ENCODE results near the gene NAA16. TPM values are rescaled to one million over a fixed set of nuclear protein-coding genes. Genes with fewer than 3 reads are reported as not detected.

The NAA16 gene
- total and polyA plus RNA-seq, 4 donors, result 5.0 to 65.6 (median 16.4) TPM

DNA sequence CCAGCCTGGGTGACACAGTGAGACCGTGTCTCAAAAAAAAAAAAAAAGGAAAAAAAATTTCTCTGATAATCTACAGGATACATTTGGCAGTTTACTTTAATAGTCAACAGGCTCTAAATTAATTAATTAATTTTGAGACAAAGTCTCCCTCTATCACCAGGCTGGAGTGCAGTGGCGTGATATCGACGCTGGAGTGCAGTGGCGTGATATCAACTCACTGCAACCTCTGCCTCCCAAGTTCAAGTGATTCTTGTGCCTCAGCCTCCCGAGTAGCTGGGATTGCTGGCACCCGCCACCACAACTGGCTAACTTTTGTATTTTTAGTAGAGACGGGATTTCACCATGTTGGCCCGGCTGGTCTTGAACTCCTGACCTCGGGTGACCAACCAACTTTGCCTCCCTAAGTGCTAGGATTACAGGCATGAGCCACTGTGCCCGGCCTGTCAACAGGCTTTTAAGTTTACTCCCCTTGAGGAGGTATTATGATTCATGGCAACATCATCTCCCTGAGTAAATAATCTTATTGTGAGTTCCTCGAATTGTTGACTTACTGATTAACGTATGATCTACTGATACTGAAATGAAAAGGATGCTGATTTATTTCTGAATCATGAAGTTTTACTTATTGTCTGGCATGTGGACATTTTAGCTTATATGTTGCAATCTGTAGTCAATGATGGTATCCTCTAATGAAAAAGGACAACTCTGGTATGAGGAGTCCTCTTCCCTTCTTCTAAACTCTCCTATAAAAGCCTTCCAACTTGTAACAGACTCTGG lies 26.4 kb upstream of the NAA16 start:
- ATAC-seq (ENCODE audit: insufficient read depth, low FRiP score) (no peak), DNase-seq (no peak)
- Histone ChIP-seq H3K9me3 (ENCODE audit: control insufficient read depth in 4 of 4, insufficient read depth in 3 of 4, low read length in 3 of 4) (no peaks in the 10 kb centered on the region), H3K27ac (ENCODE audit: low read depth in 1 of 2, low read length in 1 of 2) (no peak overlapping the region), H3K4me3 (no peak overlapping the region), H3K36me3 (ENCODE audit: control insufficient read depth in 4 of 4, insufficient read depth in 4 of 4, low read length in 4 of 4) (no peaks in the 10 kb centered on the region), H3K4me1 (ENCODE audit: control insufficient read depth in 5 of 5, insufficient read depth in 5 of 5, low read length in 5 of 5) (no peaks in the 10 kb centered on the region), H3K27me3 (ENCODE audit: control insufficient read depth in 3 of 3, insufficient read depth in 3 of 3, low read length in 2 of 3) (no peaks in the 10 kb centered on the region), H3K9ac (ENCODE audit: insufficient read depth in 1 of 2, low read length in 2 of 2) (no peak overlapping the region)
- TF ChIP-seq, protein P1, sequence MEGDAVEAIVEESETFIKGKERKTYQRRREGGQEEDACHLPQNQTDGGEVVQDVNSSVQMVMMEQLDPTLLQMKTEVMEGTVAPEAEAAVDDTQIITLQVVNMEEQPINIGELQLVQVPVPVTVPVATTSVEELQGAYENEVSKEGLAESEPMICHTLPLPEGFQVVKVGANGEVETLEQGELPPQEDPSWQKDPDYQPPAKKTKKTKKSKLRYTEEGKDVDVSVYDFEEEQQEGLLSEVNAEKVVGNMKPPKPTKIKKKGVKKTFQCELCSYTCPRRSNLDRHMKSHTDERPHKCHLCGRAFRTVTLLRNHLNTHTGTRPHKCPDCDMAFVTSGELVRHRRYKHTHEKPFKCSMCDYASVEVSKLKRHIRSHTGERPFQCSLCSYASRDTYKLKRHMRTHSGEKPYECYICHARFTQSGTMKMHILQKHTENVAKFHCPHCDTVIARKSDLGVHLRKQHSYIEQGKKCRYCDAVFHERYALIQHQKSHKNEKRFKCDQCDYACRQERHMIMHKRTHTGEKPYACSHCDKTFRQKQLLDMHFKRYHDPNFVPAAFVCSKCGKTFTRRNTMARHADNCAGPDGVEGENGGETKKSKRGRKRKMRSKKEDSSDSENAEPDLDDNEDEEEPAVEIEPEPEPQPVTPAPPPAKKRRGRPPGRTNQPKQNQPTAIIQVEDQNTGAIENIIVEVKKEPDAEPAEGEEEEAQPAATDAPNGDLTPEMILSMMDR (IDR thresholded peaks at IDR 0.05; ENCODE audit: control extremely low read depth, extremely low read depth), result no peak
- 90 to 95% methylated on average over 13 of the region's 13 CpGs for WGBS, 2 donors

DNA sequence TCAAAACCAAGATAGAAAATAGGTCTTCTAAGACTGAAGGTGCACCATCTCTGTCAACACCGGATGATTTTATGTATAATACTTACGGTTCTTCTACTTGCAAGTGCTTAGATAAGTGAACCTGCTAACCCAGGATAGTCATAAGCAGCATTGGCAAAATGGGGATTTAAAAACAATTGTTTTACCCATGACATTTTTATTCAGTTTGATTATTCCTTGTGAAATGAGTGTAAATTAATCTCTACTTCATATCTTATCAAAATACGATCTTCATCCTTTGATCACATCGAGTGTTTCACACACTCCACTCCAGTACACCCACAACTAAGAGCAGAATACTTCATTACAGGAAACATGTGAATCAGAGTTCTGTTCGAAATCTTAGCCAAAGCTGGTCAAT lies 24.7 kb upstream of the NAA16 start:
- ATAC-seq (ENCODE audit: insufficient read depth, low FRiP score), result no peak
- TF ChIP-seq, protein P1 (IDR thresholded peaks at IDR 0.05; ENCODE audit: control extremely low read depth, extremely low read depth), result no peak
- WGBS, 2 donors, result 78 to 85% methylated on average over 5 of the region's 5 CpGs
- DNase-seq, result no peak
- H3K4me3 ChIP-seq, result no peak overlapping the region
- H3K36me3 ChIP-seq (ENCODE audit: control insufficient read depth in 4 of 4, insufficient read depth in 4 of 4, low read length in 4 of 4), result no peaks in the 10 kb centered on the region
- H3K4me1 ChIP-seq (ENCODE audit: control insufficient read depth in 5 of 5, insufficient read depth in 5 of 5, low read length in 5 of 5), result no peaks in the 10 kb centered on the region
- H3K27ac ChIP-seq (ENCODE audit: low read depth in 1 of 2, low read length in 1 of 2), result no peak overlapping the region
- no peaks in the 10 kb centered on the region for H3K9me3 ChIP-seq (ENCODE audit: control insufficient read depth in 4 of 4, insufficient read depth in 3 of 4, low read length in 3 of 4)
- no peaks in the 10 kb centered on the region for H3K27me3 ChIP-seq (ENCODE audit: control insufficient read depth in 3 of 3, insufficient read depth in 3 of 3, low read length in 2 of 3)
- H3K9ac ChIP-seq (ENCODE audit: insufficient read depth in 1 of 2, low read length in 2 of 2), result no peak overlapping the region

DNA sequence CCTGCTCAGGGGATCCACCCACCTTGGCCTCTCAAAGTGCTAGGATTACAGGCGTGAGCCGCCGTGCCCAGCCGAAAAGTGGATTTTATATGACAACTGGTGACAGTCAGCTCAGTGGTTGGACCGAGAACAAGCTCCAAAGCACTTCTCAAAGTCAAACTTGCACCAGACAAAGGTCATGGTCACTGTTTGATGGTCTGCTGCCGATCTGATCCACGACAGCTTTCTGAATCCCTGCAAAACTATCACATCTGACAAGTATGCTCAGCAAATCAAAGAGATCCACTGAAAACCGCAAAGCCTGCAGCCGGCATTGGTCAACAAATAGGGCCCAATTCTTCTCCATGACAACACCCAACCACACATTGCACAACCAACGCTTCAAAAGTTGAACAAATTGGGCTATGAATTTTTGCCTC lies 21.6 kb upstream of the NAA16 start:
- TF ChIP-seq, protein P1 (IDR thresholded peaks at IDR 0.05; ENCODE audit: control extremely low read depth, extremely low read depth), result no peak

More for the DNA sequence above, 21.6 kb upstream of the NAA16 start:
- whole genome bisulfite sequencing, 2 donors, result 71 to 89% methylated on average over 10 of the region's 10 CpGs
- H3K4me3 ChIP-seq, result no peak overlapping the region
- H3K27me3 ChIP-seq (ENCODE audit: control insufficient read depth in 3 of 3, insufficient read depth in 3 of 3, low read length in 2 of 3), result no peaks in the 10 kb centered on the region
- no peak for DNase-seq
- H3K9ac ChIP-seq (ENCODE audit: insufficient read depth in 1 of 2, low read length in 2 of 2), result no peak overlapping the region
- peaks cover 0 to 4% (median 0%) of the 10 kb centered on the region in 4 donors for H3K9me3 ChIP-seq (ENCODE audit: control insufficient read depth in 4 of 4, insufficient read depth in 3 of 4, low read length in 3 of 4)
- no peaks in the 10 kb centered on the region for H3K4me1 ChIP-seq (ENCODE audit: control insufficient read depth in 5 of 5, insufficient read depth in 5 of 5, low read length in 5 of 5)
- no peak overlapping the region for H3K27ac ChIP-seq (ENCODE audit: low read depth in 1 of 2, low read length in 1 of 2)
- ATAC-seq (ENCODE audit: insufficient read depth, low FRiP score), result no peak
- no peaks in the 10 kb centered on the region for H3K36me3 ChIP-seq (ENCODE audit: control insufficient read depth in 4 of 4, insufficient read depth in 4 of 4, low read length in 4 of 4)

All from lung (tissue), 12 donors.